Measurements from ENCODE around the gene SLIT1. TPM values are rescaled to one million over a fixed set of nuclear protein-coding genes. Genes with fewer than 3 reads are reported as not detected.

Gene SLIT1
- total RNA-seq, 4 donors from 2014 or later, result 0.28 to 1.7 TPM; not detected in 2

GRCh38 chr10:97100657-97101056 lies 85.1 kb downstream of the SLIT1 start:
- no peak for TF ChIP-seq CTCF (IDR thresholded peaks at IDR 0.05)
- Histone ChIP-seq H3K9me3 (no peaks in the 10 kb centered on the region), H3K4me3 (no peak overlapping the region), H3K27me3 (no peaks in the 10 kb centered on the region), H3K4me1 (no peaks in the 10 kb centered on the region), H3K36me3 (no peaks in the 10 kb centered on the region), H3K27ac (no peak overlapping the region)
- DNase-seq, result no peak

GRCh38 chr10:97099868-97100267 lies 85.9 kb downstream of the SLIT1 start:
- no peak for DNase-seq
- no peaks in the 10 kb centered on the region for H3K36me3 ChIP-seq
- TF ChIP-seq CTCF (IDR thresholded peaks at IDR 0.05) (no peak), POLR2A (IDR thresholded peaks at IDR 0.05) (no peak)
- no peak overlapping the region for H3K4me3 ChIP-seq
- H3K27ac ChIP-seq, result no peak overlapping the region
- H3K4me1 ChIP-seq, result no peaks in the 10 kb centered on the region
- no peaks in the 10 kb centered on the region for H3K27me3 ChIP-seq
- no peaks in the 10 kb centered on the region for H3K9me3 ChIP-seq

- Histone ChIP-seq H3K9me3 (no peaks in the 10 kb centered on the region), H3K27me3 (no peaks in the 10 kb centered on the region), H3K27ac (no peak overlapping the region), H3K36me3 (no peaks in the 10 kb centered on the region), H3K4me3 (no peak overlapping the region), H3K4me1 (no peaks in the 10 kb centered on the region)
- no peak for DNase-seq
- no peak for TF ChIP-seq CTCF (IDR thresholded peaks at IDR 0.05)
- TF ChIP-seq POLR2A (IDR thresholded peaks at IDR 0.05), result no peak
Observed at GRCh38 chr10:97099089-97099488, 86.7 kb downstream of the SLIT1 start.

- H3K36me3 ChIP-seq, result no peaks in the 10 kb centered on the region
- no peak for TF ChIP-seq POLR2A (IDR thresholded peaks at IDR 0.05)
- no peak for TF ChIP-seq CTCF (IDR thresholded peaks at IDR 0.05)
Observed at GRCh38 chr10:97097084-97097433, 88.7 kb downstream of the SLIT1 start.

GRCh38 chr10:97096261-97097083 lies 89.3 kb downstream of the SLIT1 start:
- Histone ChIP-seq H3K27me3 (no peaks in the 10 kb centered on the region), H3K4me1 (no peaks in the 10 kb centered on the region), H3K36me3 (no peaks in the 10 kb centered on the region), H3K4me3 (no peak overlapping the region), H3K27ac (no peak overlapping the region), H3K9me3 (no peaks in the 10 kb centered on the region)
- TF ChIP-seq POLR2A (IDR thresholded peaks at IDR 0.05) (no peak), CTCF (IDR thresholded peaks at IDR 0.05) (no peak)
- DNase-seq, result no peak

More at GRCh38 chr10:97097084-97097433, 88.7 kb downstream of the SLIT1 start:
- no peak for DNase-seq
- H3K4me3 ChIP-seq, result no peak overlapping the region
- H3K27me3 ChIP-seq, result no peaks in the 10 kb centered on the region
- H3K9me3 ChIP-seq, result no peaks in the 10 kb centered on the region
- no peaks in the 10 kb centered on the region for H3K4me1 ChIP-seq
- no peak overlapping the region for H3K27ac ChIP-seq
